Measurements from ENCODE around the gene RAB11FIP2.

The RAB11FIP2 gene

DNA sequence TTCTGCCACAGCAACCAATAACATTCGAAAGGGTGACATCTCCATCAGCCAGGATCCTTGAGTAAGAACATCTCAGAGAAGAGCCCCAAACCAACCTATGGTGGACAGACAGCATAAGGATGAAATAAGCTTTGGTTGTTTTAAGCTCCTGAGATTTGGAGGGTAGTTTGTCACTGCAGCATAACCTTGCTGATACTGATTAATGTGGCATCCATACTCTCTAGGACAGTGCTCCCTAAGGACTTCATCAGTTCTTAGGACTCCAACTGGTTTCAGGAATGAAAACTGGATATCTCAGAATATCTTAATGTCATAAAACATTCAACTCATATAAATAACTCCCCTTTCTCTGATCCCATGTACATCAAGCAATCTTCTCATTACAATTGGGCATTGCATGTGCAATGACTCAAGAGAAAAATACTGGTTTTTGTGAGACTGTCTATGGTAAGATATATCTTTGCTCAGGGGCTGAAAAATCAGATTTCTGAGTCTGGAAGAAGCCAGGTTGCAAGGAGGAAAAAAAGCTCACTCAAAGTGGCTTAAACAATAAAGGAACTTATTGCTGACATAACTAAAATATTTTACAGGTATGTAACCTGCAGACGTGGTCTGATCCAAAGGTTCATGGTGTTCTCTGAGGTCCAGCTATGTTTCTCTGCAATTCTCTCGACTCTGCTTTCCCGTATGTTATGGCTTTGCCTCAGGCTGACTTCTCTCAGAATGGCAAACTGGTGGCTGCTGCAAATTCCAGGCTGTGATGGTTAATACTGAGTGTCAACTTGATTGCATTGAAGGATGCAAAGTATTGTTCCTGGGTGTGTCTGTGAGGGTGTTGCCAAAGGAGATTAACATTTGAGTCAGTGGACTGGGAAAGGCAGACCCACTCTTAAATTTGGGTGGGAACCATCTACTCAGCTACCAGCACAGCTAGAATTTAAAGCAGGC is 65.7 kb downstream of the RAB11FIP2 start:
- no peak for DNase-seq

DNA sequence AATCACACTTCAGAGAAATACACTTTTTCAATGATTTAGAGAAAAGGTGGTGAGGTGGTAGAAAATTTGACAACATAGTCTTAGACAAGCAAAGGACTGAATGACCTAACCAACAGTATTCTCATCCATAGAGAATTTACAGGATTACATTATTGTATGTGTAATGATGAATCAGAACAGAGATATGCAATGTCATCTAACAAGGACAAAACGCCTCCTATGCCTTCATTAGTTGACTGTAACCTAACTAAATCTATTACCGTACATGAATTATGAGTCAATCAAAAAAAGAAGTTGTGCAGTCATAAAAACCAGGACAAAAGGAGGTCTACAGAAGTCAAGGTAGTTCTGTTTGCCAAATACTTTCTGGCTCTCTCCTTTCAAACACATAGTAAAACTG is 66.5 kb downstream of the RAB11FIP2 start:
- no peak for DNase-seq

DNA sequence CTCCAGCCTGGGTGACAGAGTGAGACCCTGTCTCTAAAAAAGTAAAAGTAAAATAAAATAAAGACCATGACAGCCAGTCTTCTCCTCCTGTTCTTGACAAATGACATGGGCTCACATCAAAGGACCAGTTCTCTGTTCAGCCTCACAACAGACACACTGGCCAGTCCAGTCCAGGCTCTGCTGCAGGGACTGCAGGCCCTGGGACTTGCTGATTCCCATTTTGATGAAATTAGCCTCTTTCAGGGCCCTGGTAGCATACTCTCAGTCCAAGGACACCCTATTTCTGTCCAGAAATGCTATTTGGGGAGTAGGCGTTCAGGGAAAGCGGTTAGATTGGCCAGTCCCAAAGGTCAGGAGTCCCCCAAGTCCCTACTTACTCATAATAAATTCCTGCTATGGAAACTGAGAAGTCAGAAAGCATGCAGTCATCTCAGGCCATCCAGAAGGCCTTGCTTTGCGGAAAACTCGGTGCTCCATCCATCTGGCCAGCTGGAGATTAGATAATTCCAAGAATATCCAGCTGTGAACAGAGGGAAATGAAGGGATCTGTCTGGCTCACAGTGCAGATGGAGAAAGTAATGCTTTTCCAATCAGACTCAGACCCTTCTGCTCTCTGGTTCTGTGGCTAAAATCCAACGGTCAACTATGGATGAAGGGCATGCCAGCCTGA is 74.4 kb downstream of the RAB11FIP2 start:
- DNase-seq = no peak

DNA sequence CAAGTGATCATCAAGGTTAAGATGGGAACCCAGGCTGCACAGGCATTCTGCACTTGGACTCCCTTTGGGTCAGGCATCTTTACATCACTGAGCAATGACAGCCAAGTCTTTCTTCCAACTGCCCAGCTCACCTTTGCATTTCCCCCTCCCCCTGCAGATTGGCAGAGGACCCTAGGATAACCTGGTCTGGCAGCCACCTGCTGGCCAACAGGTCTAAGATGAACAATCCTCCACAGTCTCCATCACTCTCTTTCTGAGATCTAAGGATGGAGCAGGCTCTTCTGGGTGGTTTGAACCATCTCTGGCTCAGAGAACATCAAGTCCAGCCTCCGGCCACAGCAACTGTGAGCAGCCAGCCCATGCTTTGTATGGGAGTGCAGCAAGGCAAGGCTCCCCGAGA is 75.8 kb downstream of the RAB11FIP2 start:
- DNase-seq = no peak

DNA sequence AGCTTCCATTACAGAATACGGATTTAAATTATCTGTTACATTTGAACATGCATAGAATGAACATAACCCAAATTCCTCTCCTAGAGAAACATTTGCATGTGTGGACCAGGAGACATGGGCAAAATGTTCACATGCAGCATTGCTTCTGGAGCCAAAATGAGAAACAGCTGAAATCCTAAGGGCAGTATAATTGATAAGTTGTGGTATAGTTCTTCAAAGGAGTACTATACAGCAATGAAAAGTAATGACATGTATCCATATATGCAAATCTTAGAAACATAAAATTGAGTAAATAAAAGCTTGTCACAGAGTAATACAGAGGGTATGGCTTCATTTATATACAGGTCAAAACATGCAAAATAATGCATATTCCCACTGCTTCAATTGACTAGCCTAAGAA is 77.1 kb downstream of the RAB11FIP2 start:
- no peak for DNase-seq

DNA sequence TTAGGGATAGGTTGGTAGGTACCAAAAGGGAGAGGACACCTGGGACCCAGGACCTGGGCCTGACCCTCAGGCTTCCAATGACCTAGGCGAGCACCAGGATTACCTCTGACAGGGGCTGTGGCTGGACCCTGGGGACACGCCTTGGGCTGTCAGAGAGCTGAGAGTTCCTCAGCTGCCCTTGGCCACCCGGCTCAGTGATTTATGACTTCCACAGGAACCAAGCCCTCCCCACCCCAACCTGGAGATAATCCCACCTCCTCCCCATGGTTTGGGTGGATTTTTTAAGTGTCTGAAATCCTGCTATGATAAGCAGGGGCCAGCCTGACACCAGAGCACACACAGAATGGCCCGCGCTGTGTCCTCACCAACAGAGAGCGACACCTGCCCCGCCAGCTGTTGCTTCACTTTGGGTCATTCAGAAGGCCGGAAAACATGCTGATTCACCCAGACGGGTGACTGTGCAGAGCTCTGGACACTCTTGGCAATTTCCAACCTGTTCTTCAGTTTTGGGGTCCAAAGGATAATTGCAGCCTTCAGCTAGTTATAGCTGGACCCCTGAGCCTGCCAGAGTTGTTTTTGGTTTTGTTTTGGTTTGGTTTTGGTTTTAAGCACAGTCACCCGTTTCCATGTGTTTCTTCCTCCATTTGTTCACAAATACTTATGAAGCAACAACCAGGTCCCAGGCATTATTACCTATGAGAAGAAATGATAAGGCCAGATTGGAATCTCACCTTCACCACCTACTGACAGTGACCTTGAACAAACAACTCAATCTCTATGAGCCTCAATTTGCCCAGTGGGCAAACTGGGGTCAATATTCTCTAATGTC is 78.2 kb downstream of the RAB11FIP2 start:
- DNase-seq = no peak

DNA sequence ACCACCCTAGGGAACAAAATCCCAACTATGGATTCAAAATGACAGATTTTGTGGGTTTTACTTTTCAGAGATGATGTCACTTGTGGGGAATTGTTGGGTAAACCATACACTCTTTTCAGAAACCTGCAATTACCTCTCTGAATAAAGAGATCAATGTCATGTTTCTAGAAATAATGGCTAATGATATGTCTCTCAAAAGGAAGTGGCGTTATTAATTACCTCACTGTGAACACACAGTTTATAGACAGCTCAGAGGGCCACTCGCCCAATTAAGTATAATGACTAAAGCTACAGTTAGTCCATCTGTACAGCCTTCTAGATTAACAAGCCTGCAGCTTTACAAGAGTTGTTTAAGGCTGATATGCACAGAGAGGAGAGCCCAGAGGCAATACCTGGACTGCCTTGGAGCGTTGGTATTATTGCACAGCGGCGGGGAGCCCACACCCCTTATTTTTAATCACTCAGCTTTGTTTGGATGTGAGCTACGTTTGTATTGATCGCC is 79.5 kb downstream of the RAB11FIP2 start:
- no peak for DNase-seq

DNA sequence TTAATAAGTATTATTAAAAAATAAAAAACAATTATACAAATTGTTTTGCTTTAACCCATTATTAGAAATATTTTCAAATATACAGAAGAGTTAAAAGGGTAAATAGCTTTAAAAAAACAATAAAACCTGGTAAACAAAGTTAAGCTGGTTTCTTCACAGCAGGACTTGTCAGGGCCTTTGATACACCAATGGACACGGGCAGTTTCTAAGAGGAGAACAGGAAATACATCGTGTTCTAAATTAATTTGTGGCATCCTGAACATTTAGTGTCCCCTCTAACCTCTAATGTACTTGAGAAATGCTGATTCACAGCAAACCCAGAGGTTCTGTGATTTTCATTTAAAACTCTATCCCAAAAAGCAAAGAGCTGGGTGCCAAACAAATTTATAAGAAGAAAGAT is 80.8 kb downstream of the RAB11FIP2 start:
- DNase-seq = no peak

DNA sequence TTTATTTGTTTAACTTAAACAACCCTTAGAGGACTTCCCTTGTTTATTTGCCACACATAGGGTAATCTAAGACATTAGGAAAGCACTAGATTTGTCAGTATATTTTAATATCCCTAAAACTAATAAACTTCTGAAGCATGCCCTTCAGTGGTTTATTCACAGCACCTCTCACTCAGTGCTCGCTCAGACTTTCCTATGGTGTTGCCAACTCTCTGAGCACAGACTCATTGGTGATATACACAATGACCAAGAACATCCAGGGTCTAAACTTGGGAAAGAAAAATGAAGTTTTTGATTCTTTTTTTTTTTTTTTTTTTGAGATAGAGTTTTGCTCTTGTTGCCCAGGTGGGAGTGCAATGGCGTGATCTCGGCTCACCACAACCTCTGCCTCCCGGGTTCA is 82.2 kb downstream of the RAB11FIP2 start:
- DNase-seq = no peak

DNA sequence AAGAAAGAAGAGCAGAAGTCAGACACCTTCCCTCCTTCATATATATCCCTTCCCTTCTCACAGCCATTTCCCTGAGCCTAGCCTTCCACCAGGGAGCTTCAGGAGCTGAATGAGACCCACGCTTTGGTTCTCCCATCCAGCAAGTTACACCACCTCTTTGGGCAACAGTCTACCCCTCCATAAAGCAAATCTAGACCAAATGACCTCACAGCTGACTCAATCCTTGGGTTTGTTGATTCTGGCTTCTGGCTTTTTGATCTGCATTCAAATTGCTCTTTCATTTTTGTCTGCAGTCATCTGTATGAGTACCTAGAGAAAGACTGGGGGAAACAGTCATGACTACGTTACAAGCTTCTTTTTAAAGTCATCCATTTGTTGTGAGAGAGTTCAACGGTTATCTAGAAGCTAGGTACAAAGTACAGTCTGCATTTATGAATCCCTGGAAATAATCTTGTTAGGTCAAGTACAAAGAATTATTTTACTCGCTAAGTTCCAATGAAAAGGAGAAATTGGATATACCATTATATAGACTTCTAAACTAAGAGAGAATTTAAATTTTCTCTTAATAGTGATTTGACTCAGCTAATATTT is 86.3 kb downstream of the RAB11FIP2 start:
- no peak for DNase-seq

DNA sequence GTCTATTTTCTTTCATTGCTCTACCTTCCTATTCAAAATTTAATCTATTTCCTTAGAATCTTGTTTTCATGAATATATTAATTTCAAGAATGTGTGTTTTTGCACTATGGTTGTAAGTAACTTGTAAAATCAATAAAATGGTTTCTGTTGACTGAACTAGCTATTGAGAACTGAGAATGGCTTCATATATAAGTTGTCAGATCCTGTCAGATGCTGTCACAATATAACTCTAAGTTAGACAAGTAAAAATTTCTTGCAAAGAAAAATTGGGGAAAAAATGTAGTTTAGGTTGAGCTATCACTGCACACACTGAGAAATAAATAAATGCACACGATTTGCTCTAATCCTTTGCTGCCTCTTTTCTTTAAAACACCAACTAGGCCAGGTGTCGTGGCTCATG is 89.8 kb downstream of the RAB11FIP2 start:
- no peak for DNase-seq

DNA sequence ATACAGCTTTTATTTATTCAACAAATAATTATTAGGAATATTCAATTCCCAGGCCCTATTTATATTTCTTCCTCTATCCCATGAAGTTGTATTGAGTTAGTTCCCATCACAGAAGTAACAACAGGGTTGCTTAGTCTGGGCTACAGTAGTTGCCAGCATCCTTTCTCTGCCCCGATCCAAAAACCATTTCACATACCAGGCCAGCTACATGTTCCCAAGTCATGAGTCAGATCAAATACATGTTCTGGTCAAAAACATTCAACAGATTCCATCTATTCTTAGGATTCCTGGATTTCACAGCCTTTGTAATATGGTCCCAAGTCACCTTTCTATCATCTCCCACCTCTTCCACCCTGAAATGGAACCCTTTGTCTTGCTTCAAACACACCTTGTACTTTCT is 91.6 kb downstream of the RAB11FIP2 start:
- DNase-seq = no peak

Measured in NCI-H2029 (cell line).